HG03196 (cell line): ENCODE data around the gene EXOC7.

ENCODE experiments used
- ATAC-seq: cut with Tn5 transposase; IDR thresholded peaks from one replicate; pipeline ENCODE4 v1.9.1; 2021; ENCODE audit not compliant: unreplicated experiment

EXOC7 gene

DNA sequence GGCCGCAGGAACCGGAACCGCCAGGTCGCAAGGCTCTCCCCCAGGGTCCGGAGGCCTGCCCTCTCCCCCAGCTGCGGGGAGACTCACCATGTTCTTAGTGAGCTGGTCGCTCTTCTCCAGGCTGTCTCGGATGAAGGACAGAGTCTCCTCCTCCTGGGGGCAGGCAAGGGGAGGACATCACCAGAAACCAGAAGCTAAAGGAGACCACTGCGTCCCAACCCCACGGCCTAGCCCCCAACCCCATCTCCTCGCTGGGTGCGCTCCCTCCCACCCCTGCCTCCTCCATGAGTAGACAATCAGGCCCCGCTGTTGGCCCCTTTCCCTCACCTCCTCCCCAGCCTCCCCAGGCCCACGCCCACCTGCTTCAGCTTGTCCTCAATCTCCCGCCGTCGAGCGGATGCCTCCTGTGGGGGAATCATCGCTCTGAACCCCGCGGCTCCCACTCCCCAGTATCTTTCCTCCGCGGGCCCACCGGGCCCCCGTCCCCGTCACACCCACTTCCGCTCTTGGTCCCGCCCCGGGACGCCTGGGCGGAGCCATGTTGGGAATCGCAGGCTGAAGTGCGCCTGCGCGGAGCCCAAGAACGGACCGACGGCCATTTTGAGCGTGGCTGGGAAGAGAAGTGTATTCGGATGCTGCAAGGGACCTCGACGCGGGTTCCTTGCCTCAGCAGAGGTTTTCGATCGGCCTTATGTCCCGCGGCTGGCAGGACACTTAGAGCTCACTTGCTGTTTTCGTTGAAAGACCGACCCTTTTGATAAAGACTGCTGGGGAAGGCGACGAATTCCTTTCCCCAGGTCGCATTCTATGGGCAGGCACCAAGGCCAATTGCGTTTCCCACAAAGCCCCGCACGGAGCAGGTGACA is at the start of gene EXOC7:
EXOC7 (minus strand) TSS at position 514 of the 866 bp plus-strand sequence; CDS start at position 419, 95 bp downstream.
- ATAC-seq = peak; percentile 66

GRCh38 chr17:76153202-76153601 is 49.6 kb upstream of the EXOC7 start:
- ATAC-seq = no peak

DNA sequence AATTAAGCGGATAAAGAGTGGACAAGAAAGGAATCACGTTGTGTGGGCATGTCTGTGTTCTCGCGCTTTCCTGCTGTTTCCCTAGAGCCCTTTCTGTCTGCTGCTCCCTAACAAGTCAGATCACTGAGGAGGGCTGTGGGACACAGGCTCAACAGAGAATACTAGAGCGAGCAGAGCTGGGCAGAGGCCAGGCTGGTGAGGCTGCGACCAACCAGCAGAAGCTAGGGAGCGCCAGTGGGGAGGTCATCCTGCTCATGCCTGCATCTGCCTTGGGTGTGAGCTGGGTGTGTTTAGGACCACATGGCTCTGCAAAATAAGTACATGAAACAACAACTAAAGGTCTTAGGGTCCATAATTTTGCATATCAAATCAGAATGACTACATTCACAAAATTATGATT is 49.0 kb upstream of the EXOC7 start:
- no peak for ATAC-seq

DNA sequence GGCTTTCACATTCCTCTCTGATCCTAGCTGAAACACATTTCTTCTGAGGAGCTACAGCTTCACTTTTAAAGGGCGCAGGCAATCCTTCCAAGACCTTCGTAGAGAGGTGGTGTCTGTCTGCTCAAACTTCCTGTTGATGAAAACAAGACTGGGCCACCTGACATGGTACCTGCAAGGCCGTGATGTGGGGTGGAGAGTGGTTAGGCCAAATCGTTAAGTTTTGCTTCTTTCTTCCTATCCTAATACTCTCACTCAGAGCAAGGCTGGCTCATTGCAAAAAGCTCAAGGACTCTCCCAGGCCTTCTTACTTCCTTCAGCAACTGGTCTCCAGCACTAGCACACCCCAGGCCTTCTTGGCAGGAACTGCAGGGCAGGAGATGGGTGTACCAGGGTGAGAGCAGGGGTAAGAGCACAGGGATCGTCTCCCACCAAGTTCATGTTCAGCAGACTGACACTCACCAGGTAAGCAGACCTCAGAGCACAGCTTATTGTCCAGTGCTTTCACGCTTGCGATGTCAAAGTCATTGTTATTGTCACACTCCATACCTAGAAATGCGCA is 48.4 kb upstream of the EXOC7 start:
- no peak for ATAC-seq

DNA sequence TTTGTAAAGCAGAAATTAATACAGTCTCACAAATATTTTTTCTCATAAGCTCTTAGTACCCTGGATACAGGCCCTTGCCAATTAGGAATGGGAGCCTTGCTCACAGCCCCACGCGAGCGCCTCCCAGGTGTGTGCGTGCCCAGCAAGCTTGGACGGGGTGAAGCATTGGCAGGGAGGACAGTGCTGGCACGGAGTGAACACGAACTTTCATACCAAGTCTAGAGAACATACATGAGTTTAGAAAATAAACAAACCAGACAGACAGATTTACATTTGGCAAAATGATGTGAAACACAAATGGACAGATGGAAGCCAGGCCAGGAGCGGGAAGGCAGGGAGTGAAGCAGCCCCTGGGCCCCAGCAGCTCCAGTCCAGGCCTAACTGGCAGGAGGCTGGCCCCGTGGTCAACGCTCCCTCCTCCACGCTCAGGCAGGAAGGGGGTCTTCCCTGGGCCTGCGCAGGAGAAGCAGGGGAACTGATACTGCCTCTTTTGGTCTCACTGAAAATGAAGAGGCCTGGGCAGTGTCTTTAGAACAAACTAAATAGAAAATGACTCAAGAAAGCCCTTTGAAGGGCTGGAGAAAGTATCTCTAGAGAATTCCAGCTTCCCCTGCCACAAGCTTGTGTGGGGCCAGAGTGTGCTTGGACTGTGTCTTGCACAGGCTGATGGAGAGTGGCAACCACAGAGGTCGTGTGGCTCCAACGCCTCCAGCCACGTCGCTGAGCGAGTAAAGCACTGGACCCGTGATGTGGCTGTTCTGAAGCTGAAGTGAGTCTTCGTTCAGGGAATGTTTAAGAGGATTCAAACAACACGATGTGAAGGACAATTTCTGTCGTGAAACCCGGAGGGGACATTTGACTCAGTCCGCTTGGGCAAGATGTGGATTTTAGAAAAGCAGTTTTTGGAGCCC is 47.4 kb upstream of the EXOC7 start:
- no peak for ATAC-seq

DNA sequence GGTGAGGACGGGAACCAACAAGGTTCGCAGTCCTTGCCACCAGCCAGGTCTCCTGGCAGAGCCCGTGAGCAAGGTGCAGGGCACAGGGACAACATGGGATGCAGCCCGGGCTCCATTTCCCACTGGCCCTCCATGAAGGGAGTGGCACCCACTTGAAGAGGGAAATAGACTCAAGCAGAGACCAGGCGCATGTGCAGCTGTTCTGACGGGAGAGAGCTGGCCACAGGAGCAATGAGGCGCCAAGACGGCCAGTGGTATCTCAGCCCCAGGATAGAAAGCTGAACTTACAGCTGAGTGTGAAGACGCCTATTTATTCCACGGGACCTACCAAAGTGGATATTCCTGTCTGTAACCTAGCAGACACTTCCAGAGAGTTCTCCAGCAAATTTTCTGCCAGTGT is 45.6 kb upstream of the EXOC7 start:
- no peak for ATAC-seq

DNA sequence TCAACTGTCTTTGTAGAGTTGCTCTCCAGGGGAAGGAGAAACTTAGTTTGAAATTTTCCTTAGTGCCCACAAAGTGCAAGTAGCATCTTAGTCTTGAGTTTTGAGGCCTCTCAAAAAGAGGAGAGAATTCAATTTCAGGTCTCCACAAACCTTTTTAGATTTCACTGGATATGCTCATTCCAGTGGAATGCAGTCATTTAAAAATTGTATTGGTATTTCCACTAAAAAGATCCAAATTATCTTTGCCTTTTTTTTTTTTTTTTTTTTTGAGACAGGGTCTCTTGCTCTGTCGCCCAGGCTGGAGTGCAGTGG is 44.4 kb upstream of the EXOC7 start:
- no peak for ATAC-seq

- no peak for ATAC-seq
Observed at GRCh38 chr17:76147211-76148014, 43.8 kb upstream of the EXOC7 start.

GRCh38 chr17:76146053-76146851 is 42.7 kb upstream of the EXOC7 start:
- no peak for ATAC-seq

GRCh38 chr17:76145231-76146052 is 41.9 kb upstream of the EXOC7 start:
- no peak for ATAC-seq

- no peak for ATAC-seq
Observed at GRCh38 chr17:76142585-76143041, 39.0 kb upstream of the EXOC7 start.

DNA sequence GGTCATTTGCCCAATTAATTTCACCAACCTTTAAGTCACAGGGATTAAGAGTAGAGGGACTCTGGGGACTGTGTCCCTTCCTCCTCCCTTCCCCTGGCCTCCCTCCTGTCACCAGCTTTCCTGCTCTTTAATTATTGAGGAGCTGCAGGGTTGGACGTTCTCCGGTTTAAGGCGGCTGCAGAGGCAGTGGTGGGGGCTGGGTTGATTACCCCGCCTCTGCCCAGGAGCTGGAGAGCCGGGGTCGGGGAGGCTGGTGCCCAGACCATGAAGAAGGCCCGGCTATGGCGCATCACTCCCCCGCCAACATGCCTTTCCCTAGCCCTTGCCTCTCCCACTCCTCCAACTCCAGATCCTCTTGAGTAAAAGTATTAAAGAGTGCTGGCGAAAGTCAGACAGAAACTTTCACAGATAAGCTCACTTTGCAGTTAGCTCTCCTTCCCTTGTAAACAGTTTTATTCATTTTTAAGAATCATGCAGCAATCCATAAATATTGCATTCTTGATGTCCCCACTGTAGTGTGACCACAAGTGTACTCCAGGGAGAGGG is 38.5 kb upstream of the EXOC7 start:
- ATAC-seq = no peak

- no peak for ATAC-seq
Observed at GRCh38 chr17:76141212-76142038, 37.8 kb upstream of the EXOC7 start, which contains the start of gene FOXJ1. TSS of gene FOXJ1 (minus strand) at chr17:76141245. CDS start at chr17:76140395, 850 bp downstream.

DNA sequence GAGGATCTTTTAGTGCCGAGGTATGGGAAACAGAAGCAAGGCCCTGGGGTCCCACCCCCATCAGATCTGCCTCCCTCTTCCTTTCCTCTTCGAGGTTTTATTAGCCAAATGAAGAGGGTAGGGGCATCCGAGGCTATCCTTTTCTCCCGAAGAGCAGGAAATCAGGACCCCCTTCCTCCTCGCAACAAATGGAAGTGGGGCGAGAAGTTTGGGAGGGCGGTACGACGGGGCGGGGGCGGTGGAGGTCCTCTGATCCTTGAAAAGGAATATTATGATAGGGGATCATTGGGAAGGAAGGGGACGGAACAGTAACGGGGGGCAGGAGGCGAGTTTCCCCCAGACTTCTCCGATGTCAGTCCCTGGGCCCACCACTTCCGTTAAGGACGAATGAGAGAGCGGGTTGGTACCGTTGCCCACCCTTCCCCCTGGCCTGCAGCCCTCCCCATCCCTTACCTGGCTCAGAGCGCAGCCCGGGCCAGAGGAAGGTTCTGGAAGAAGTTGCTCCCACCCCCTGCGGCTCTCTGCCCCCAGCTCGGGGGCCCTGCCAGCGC is 37.1 kb upstream of the EXOC7 start:
- ATAC-seq = no peak

DNA sequence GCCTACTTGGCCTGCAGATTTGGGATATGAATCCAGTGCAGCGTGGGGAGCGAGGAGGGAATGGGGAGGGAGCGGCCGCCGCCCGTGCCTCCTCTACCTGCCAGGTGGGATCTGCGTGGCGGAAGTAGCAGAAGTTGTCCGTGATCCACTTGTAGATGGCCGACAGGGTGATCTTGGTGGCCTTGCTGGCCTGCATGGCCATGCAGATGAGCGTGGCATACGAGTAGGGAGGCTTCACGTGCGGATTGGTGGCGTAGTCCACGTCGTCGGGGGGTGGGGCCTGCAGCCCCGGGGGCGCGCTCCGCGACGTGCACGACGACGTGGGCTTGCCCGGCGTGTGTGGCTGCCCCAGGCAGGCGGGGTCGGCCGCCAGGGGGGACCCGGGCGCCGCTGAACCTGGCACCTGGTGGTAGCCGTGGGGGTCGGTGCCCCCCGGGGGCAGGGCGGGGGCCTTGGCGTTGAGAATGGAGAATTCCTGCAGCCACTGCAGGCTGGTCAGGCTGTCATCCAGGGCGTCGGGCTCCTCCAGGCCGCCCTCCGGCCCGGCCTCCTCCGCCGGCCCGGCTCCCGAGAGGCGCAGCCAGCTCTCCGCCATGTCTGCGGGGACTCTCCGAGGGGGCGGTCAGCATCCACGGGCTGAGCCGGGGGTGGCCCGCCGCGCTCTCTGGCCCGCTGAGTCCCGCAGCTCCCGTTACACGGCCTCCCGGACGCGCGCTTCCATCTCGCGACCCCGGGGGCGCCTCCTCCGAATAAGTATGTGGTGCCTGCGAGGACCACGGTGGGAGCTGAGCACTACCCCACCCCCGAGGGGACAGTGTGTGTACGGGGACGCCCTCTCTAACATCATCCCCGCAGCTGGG is 36.4 kb upstream of the EXOC7 start:
- ATAC-seq = no peak

DNA sequence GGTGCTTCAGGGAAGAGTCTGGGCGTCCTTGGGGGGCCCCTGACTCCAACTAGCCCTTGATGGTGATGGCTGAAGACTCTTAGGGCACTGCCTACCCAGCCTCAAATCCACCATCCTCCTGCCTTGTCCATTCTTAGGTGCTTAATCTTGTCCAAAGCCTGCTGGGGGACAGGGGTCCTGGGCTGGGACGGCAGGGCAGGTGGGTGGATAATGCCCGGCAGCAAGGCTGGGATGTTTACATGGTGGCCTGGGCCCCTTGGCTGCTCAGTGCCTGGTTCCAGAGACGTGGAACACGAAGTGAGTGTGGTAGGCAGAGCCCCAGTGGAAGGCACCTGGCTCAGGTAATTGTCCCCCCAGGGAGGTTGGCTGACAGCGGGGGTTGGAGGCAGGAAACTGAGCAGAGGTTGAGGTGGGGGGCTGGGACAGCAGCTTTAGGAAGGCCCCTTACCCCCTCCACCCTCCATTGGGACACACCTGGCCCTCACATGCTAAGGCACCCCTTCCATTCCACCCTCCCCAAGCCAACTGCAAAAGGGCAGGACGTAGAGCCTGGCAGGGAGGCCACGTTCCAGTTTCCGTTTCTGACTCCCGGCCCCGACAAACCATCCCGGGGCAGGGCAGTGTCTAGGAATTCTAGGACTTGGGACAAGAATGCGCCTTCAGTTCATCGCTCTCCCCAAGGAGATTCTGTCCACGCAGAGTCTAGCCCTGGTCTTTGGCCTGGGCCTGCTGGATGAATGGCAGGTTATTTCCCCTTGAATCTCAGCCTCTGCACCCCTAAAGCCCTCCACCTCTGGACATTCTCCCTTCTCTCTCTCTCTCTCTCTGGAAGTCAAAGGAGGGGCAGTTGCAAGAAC is 35.5 kb upstream of the EXOC7 start:
- no peak for ATAC-seq
